Measurements from ENCODE around the gene WEE1.
"Not testable (repeated sequence)": the region's sequence is repeated elsewhere in the genome, so short reads cannot be mapped to it uniquely, and the experiment has no call there.

Gene WEE1

GRCh38 chr11:9573052-9573774 is at the start of gene WEE1:
Gene WEE1 (plus strand): TSS chr11:9573670. CDS start chr11:9573934, 264 bp downstream.
- peak; percentile 86 to 92 for DNase-seq (ENCODE audit: low read depth in 2 of 2)

- DNase-seq (ENCODE audit: low read depth in 2 of 2) = no peak
These were observed 49.5 kb upstream of the WEE1 start for GRCh38 chr11:9524001-9524400.

- DNase-seq (ENCODE audit: low read depth in 2 of 2) = no peak
These were observed 48.4 kb upstream of the WEE1 start for GRCh38 chr11:9525116-9525515.

GRCh38 chr11:9527481-9528135 is 45.9 kb upstream of the WEE1 start:
- DNase-seq (ENCODE audit: low read depth in 2 of 2) = no peak

GRCh38 chr11:9528136-9528501 is 45.4 kb upstream of the WEE1 start:
- no peak for DNase-seq (ENCODE audit: low read depth in 2 of 2)

GRCh38 chr11:9528573-9529333 is 44.7 kb upstream of the WEE1 start:
- DNase-seq (ENCODE audit: low read depth in 2 of 2) = no peak

GRCh38 chr11:9529334-9529650 is 44.2 kb upstream of the WEE1 start:
- no peak for DNase-seq (ENCODE audit: low read depth in 2 of 2)

GRCh38 chr11:9530020-9530621 is 43.3 kb upstream of the WEE1 start:
- no peak for DNase-seq (ENCODE audit: low read depth in 2 of 2)

- DNase-seq (ENCODE audit: low read depth in 2 of 2) = no peak
These were observed 42.4 kb upstream of the WEE1 start for GRCh38 chr11:9530901-9531625.

- no peak for DNase-seq (ENCODE audit: low read depth in 2 of 2)
These were observed 40.4 kb upstream of the WEE1 start for GRCh38 chr11:9533058-9533457.

GRCh38 chr11:9533736-9534473 is 39.6 kb upstream of the WEE1 start:
- no peak for DNase-seq (ENCODE audit: low read depth in 2 of 2)

GRCh38 chr11:9535189-9535781 is 38.2 kb upstream of the WEE1 start:
- DNase-seq (ENCODE audit: low read depth in 2 of 2) = peak; percentile 58 to 70

GRCh38 chr11:9538548-9538947 is 34.9 kb upstream of the WEE1 start:
- no peak for DNase-seq (ENCODE audit: low read depth in 2 of 2)

- not testable (repeated sequence) for DNase-seq (ENCODE audit: low read depth in 2 of 2)
These were observed 24.3 kb upstream of the WEE1 start for GRCh38 chr11:9549216-9549615.

GRCh38 chr11:9550191-9550628 is 23.3 kb upstream of the WEE1 start:
- no peak for DNase-seq (ENCODE audit: low read depth in 2 of 2)

GRCh38 chr11:9561279-9561982 is 12.0 kb upstream of the WEE1 start:
- no peak for DNase-seq (ENCODE audit: low read depth in 2 of 2)

- no peak for DNase-seq (ENCODE audit: low read depth in 2 of 2)
These were observed 10.8 kb upstream of the WEE1 start for GRCh38 chr11:9562716-9563115.

- DNase-seq (ENCODE audit: low read depth in 2 of 2) = no peak
These were observed 10.2 kb upstream of the WEE1 start for GRCh38 chr11:9563196-9563730.

- peak in 1 of 2 donors; percentile 23 for DNase-seq (ENCODE audit: low read depth in 2 of 2)
These were observed 7.5 kb upstream of the WEE1 start for GRCh38 chr11:9565822-9566560.

All from stimulated activated CD4-positive, alpha-beta T cell treated with anti-CD3 and anti-CD28 coated beads, Interleukin-1b, Interleukin-23, amount 100 ng/mL, for 1 hour (primary cell).